Activated naive CD8-positive, alpha-beta T cell treated with anti-CD3 and anti-CD28 coated beads, Interleukin-2, amount 50 U/mL, for 16 hours (primary cell): ENCODE measurements around the gene KLHL9.

Experiments
- DNase-seq: peaks from one replicate; pipeline ENCODE4 v3.0.0-alpha.2; 2020; ENCODE audit warnings: low read depth, low spot score

Gene KLHL9

DNA sequence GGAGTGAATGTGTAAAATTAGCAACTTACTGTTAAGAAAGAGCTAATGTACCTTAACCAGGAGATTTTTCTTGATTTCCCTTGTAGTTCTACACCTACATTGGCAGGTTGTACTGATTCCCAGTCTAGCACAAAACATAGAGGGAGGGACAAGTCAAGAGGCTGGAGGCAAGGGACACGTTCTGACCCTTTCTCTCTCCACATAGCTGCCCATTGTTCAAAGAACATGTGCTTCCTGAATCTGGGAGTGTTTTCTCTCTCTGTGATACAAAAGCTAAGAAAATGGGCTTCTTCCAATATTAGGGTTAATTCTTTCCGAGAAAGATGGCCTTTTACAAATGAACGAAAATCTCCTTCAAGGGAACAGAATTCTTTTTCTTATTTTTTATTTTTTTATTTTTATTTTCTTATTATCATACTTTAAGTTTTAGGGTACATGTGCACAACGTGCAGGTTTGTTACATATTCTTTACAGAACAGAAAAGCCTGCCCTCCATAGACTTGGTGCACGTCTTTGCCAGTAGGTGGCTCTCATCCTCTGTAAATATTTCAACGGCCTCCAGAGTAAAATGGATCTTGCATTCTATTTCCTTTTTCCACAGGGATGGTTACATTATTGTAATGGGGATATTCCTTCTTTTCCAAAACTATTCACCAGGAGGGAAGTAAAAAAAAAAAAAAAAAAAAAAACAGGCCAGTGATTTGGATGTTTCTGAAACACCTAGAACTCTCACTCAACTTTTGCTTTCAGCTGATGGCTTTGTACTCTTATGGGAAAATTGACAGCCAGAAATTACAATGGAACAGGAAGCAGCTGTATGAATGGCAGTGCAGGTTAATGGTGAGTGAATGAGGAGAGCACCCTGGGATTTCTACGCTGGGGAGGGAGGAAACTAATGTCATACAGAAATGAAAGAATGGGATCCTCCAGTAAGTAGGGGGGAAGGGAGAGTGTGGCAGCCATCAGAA lies 17.0 kb downstream of the KLHL9 start:
- no peak for DNase-seq

GRCh38 chr9:21316860-21317259 lies 18.3 kb downstream of the KLHL9 start:
- no peak for DNase-seq

GRCh38 chr9:21316032-21316842 lies 19.0 kb downstream of the KLHL9 start:
- DNase-seq: no peak

DNA sequence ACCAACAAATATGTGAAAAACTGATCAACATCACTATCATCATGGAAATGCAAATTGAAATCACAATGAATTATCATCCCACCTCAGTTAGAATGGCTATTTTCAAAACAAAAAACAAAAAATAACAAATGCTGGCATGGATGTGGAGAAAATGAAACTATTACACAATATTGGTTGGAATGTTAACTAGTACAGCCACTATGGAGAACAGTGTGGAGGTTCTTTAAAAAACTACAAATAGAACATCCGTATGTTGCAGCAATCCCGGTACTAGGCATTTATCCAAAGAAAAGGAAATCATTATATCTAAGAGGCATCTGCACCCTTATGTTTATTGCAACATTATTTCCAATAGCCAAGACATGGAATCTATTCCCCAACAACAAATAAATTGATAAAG lies 21.1 kb downstream of the KLHL9 start:
- no peak for DNase-seq

- no peak for DNase-seq
Observed at GRCh38 chr9:21311889-21312288, 23.3 kb downstream of the KLHL9 start.

GRCh38 chr9:21305213-21305612 lies 30.0 kb downstream of the KLHL9 start, which contains the start of gene IFNA5:
IFNA5 (minus strand) TSS chr9:21305313; CDS start chr9:21305256, 57 bp downstream.
- no peak for DNase-seq

GRCh38 chr9:21295992-21296391 lies 39.2 kb downstream of the KLHL9 start:
- no peak for DNase-seq

GRCh38 chr9:21294904-21295538 lies 40.2 kb downstream of the KLHL9 start:
- no peak for DNase-seq

DNA sequence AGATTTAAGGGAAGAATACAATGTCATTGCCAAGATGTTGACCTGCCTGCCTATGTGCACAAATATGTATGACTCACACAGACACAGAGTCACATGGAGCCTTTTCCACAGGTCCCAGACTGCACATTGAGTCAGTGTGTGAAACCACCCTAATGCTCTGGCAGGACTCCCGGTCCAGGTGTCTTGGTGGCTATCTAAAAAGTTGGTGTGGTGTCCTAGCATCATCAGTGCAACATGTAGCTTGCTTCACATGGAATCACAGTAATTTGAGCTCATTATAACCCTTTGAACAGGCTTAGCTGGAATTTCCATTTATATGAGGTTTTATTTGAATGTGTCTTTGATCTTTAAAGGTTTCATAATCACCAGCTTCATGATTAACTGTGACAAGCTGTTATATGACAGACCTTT lies 40.8 kb downstream of the KLHL9 start:
- no peak for DNase-seq

- no peak for DNase-seq
Observed at GRCh38 chr9:21289848-21290247, 45.4 kb downstream of the KLHL9 start.

DNA sequence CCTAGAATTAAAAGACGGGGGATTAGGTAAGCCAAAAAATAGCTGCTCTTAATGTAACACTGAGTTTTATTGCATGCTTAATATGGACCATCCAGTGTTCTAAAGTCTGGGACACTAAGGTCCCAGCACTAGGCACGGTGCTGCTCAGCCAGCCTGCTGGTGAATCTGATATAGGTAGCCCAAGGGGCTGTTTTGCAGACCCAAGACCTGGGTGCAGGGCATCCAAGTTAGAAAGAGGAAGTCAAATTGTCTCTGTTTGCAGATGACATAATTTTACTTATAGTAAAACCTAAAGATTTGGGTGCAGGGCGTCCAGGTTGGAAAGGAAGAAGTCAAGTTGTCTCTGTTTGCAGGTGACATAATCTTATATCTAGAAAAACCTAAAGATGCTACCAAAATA lies 47.9 kb downstream of the KLHL9 start:
- DNase-seq: no peak

GRCh38 chr9:21286659-21287058 lies 48.5 kb downstream of the KLHL9 start:
- DNase-seq: no peak

DNA sequence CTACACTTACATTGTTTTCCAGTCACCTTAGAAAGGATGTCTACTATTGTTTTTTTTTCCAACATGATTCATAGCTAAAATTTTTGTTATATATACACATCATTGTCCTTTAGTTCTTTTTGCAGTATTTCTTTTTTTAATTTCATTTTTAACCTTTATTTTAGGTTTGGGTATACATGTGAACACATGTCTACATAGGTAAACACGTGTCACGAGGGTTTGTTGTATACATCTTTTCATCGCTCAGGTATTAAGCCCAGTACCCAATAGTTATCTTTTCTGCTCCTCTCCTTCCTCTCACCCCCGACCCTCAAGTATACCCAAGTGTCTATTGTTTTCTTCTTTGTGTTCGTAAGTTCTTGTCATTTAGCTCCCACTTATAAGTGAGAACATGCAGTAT lies 49.1 kb downstream of the KLHL9 start:
- no peak for DNase-seq

DNA sequence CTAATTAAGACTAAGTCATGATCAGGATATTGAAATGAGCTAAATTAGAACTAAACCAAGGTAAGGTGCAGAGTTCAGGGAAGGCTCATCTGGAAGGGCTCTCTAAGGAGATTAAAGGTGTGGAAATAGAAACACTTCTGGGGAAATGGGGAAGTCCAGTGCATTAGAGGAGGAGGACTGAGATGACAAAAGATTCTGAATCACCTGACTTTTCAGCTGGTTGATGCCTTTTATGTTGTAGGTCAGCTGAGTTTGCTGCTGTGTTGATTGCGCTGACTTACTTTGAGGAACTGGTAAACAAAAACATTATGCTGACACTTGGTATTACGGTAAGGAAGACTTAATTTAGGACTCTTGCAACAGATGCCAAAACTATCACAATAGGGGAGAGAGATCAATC lies 53.9 kb downstream of the KLHL9 start:
- no peak for DNase-seq
